IMR-90 (cell line): ENCODE results near the gene TOR1AIP2. TPM values are rescaled to one million over a fixed set of nuclear protein-coding genes. Genes with fewer than 3 reads are reported as not detected.

Source experiments
- ATAC-seq: fragments of 200-7000 bp; cut with Tn5 transposase; 2 replicates; pipeline ENCODE4 v1.9.1; 2020; ENCODE audit warnings: low read depth, mild to moderate bottlenecking, moderate library complexity
- BruUV-seq: library from RNA; stranded (reverse); fragments of 400-500 nt; replicated peaks from 2 replicates; lab custom pipeline; 2021; lab: Mats Ljungman, UMichigan
- CTCF ChIA-PET: fragments of 300-600 bp; formaldehyde crosslinking; extraction: SDS; loops from one replicate; lab custom pipeline; 2021; ENCODE audit warnings: antibody characterized with exemption; lab: Yijun Ruan, JAX
- POLR2A ChIA-PET: fragments of 300-600 bp; sonication (Branson Sonifier 250); formaldehyde crosslinking; loops from one replicate; lab custom pipeline; 2022; ENCODE audit warnings: antibody characterized with exemption; ENCODE audit not compliant: unreplicated experiment; lab: Charles Lee
- DNase-seq: peaks from one replicate; pipeline ENCODE4 v3.0.0; 2013
- H2AFZ ChIP-seq: replicated peaks from 2 replicates; pipeline ENCODE3; 2013; ENCODE audit warnings: low read length, mild to moderate bottlenecking; ENCODE audit not compliant: poor library complexity
- H2AK5ac ChIP-seq: 2 replicates; pipeline ENCODE4 v1.6.1; 2013; ENCODE audit warnings: low read depth, low read length, inconsistent platforms
- H2AK9ac ChIP-seq: replicated peaks from 2 replicates; pipeline ENCODE3; 2013; ENCODE audit warnings: mild to moderate bottlenecking, low read depth, low read length, moderate library complexity; ENCODE audit not compliant: poor library complexity
- H2BK120ac ChIP-seq: 2 replicates; pipeline ENCODE4 v1.6.1; 2013; ENCODE audit warnings: low read depth, low read length, inconsistent platforms
- H2BK15ac ChIP-seq: 3 replicates; pipeline ENCODE4 v1.6.1; 2013; ENCODE audit warnings: low read depth, low read length, inconsistent platforms
- H2BK20ac ChIP-seq: 2 replicates; pipeline ENCODE4 v1.6.1; 2013; ENCODE audit warnings: low read depth, mild to moderate bottlenecking, inconsistent platforms, low read length, moderate library complexity
- H2BK5ac ChIP-seq: 2 replicates; pipeline ENCODE4 v1.6.1; 2013; ENCODE audit warnings: mild to moderate bottlenecking, low read depth, low read length, inconsistent platforms; ENCODE audit not compliant: poor library complexity, severe bottlenecking
- H3K14ac ChIP-seq: replicated peaks from 2 replicates; pipeline ENCODE4 v1.6.1; 2013; ENCODE audit warnings: low read depth, low read length, inconsistent platforms
- H3K18ac ChIP-seq: 2 replicates; pipeline ENCODE4 v1.6.1; 2013; ENCODE audit warnings: low read depth, low read length, control low read depth
- H3K23ac ChIP-seq: 2 replicates; pipeline ENCODE4 v1.6.1; 2013; ENCODE audit warnings: low read depth, low read length, inconsistent platforms
- H3K27ac ChIP-seq: 2 replicates; pipeline ENCODE4 v1.5.1; 2013; ENCODE audit warnings: mild to moderate bottlenecking, control low read depth, low read length; ENCODE audit not compliant: insufficient read depth
- H3K27me3 ChIP-seq: 2 replicates; pipeline ENCODE4 v1.6.1; 2013; ENCODE audit warnings: low read length; ENCODE audit not compliant: control insufficient read depth, insufficient read depth
- H3K36me3 ChIP-seq: 2 replicates; pipeline ENCODE4 v1.6.1; 2013; ENCODE audit warnings: low read length, mixed read lengths; ENCODE audit not compliant: control insufficient read depth, insufficient read depth
- H3K4ac ChIP-seq: 2 replicates; pipeline ENCODE4 v1.6.1; 2013; ENCODE audit warnings: low read depth, low read length, inconsistent platforms
- H3K4me1 ChIP-seq: 2 replicates; pipeline ENCODE4 v1.6.1; 2013; ENCODE audit warnings: low read length, mixed read lengths; ENCODE audit not compliant: control insufficient read depth, insufficient read depth
- H3K4me2 ChIP-seq: 2 replicates; pipeline ENCODE4 v1.6.1; 2013; ENCODE audit warnings: low read depth, mild to moderate bottlenecking, control low read depth, low read length, moderate library complexity
- H3K4me3 ChIP-seq: 2 replicates; pipeline ENCODE4 v1.5.1; 2013; ENCODE audit warnings: low read depth, mild to moderate bottlenecking, control low read depth, low read length, moderate library complexity; ENCODE audit not compliant: insufficient read depth
- H3K56ac ChIP-seq: 2 replicates; pipeline ENCODE4 v1.6.1; 2013; ENCODE audit warnings: low read length, inconsistent platforms; ENCODE audit not compliant: insufficient read depth; ENCODE audit errors: extremely low read depth
- H3K79me1 ChIP-seq, 2 experiments: 2 replicates each; pipeline ENCODE4 v1.6.1; 2013; ENCODE audit warnings: low read length in 2 of 2, inconsistent platforms in 1 of 2, low read depth in 1 of 2
- H3K9ac ChIP-seq: 2 replicates; pipeline ENCODE4 v1.6.1; 2013; ENCODE audit warnings: low read depth, low read length, control low read depth
- H3K9me1 ChIP-seq: 2 replicates; pipeline ENCODE4 v1.6.1; 2013; ENCODE audit warnings: low read length, inconsistent platforms; ENCODE audit not compliant: insufficient read depth
- H3K9me3 ChIP-seq: 2 replicates; pipeline ENCODE4 v1.6.1; 2013; ENCODE audit warnings: low read length; ENCODE audit not compliant: control insufficient read depth, insufficient read depth
- H4K20me1 ChIP-seq: 2 replicates; pipeline ENCODE4 v1.6.1; 2013; ENCODE audit warnings: low read length, inconsistent platforms; ENCODE audit not compliant: insufficient read depth
- H4K5ac ChIP-seq: 2 replicates; pipeline ENCODE4 v1.6.1; 2013; ENCODE audit warnings: mild to moderate bottlenecking, low read depth, low read length, control low read depth
- H4K8ac ChIP-seq, 2 experiments: 2 replicates each; pipeline ENCODE4 v1.6.1; 2013; ENCODE audit warnings: low read depth in 2 of 2, low read length in 2 of 2, control low read depth in 1 of 2, inconsistent platforms in 1 of 2
- H4K91ac ChIP-seq: 2 replicates; pipeline ENCODE4 v1.6.1; 2013; ENCODE audit warnings: low read depth, low read length, inconsistent platforms; ENCODE audit not compliant: insufficient read depth
- BHLHE40 ChIP-seq: fragments of 150-350 bp; IDR thresholded peaks from 2 replicates; pipeline ENCODE4 v1.6.1; 2016; ENCODE audit warnings: mild to moderate bottlenecking, low read depth, low read length
- CEBPB ChIP-seq: IDR thresholded peaks from 2 replicates; pipeline ENCODE4 v1.6.1; 2012; ENCODE audit warnings: low read depth, low read length, improper control_type of control experiment
- CHD1 ChIP-seq: IDR thresholded peaks from 2 replicates; pipeline ENCODE4 v1.6.1; 2012; ENCODE audit warnings: low read depth, low read length, improper control_type of control experiment
- ELK1 ChIP-seq: fragments of 150-350 bp; IDR thresholded peaks from 2 replicates; pipeline ENCODE4 v1.6.1; 2016; ENCODE audit warnings: low read depth, mild to moderate bottlenecking, low read length, moderate library complexity, borderline replicate concordance
- FOS ChIP-seq: fragments of 150-350 bp; IDR thresholded peaks from 2 replicates; pipeline ENCODE4 v1.6.1; 2016; ENCODE audit warnings: low read depth, low read length
- MAFK ChIP-seq: IDR thresholded peaks from 2 replicates; pipeline ENCODE4 v1.6.1; 2012; ENCODE audit warnings: low read depth, low read length, improper control_type of control experiment
- MAZ ChIP-seq: IDR thresholded peaks from 2 replicates; pipeline ENCODE4 v1.6.1; 2012; ENCODE audit warnings: low read depth, mild to moderate bottlenecking, low read length, improper control_type of control experiment, moderate library complexity, borderline replicate concordance
- MXI1 ChIP-seq: IDR thresholded peaks from 2 replicates; pipeline ENCODE4 v1.6.1; 2012; ENCODE audit warnings: low read depth, mild to moderate bottlenecking, low read length, moderate library complexity, borderline replicate concordance
- NFE2L2 ChIP-seq: fragments of 150-350 bp; IDR thresholded peaks from 2 replicates; pipeline ENCODE4 v1.6.1; 2016; ENCODE audit warnings: low read depth, mild to moderate bottlenecking, low read length
- POLR2A ChIP-seq: IDR thresholded peaks from 2 replicates; pipeline ENCODE4 v1.6.1; 2012; ENCODE audit warnings: mild to moderate bottlenecking, low read depth, low read length
- RCOR1 ChIP-seq: IDR thresholded peaks from 2 replicates; pipeline ENCODE4 v1.6.1; 2012; ENCODE audit warnings: mild to moderate bottlenecking, low read length, improper control_type of control experiment; ENCODE audit not compliant: insufficient replicate concordance
- RFX5 ChIP-seq: IDR thresholded peaks from 2 replicates; pipeline ENCODE4 v1.8.0; 2012; ENCODE audit warnings: low read depth, mild to moderate bottlenecking, low read length, moderate library complexity
- SMC3 ChIP-seq: fragments of 150-350 bp; IDR thresholded peaks from 2 replicates; pipeline ENCODE4 v1.6.1; 2016; ENCODE audit warnings: low read depth, mild to moderate bottlenecking, antibody characterized with exemption, low read length, moderate library complexity
- USF2 ChIP-seq: fragments of 150-350 bp; IDR thresholded peaks from 2 replicates; pipeline ENCODE4 v1.6.1; 2017; ENCODE audit warnings: mild to moderate bottlenecking, antibody characterized with exemption, low read length, low read depth
- WGBS, 2 experiments: methylation state at CpG; one replicate each; pipeline versions ENCODE4 v1.1.5 to v1.1.7; 2013; ENCODE audit warnings: missing lambda C conversion rate in 2 of 2; ENCODE audit not compliant: insufficient read length in 1 of 2; ENCODE audit errors: extremely low coverage in 2 of 2; 5-methylcytosine and 5-hydroxymethylcytosine counted together
- dilution Hi-C: fragments of 300-500 bp; cut with HindIII; formaldehyde crosslinking; loops from one replicate; pipeline ENCODE4 v1.14.3; 2018; ENCODE audit warnings: low sequenced_read_pairs; ENCODE audit not compliant: unreplicated experiment
- in situ Hi-C: fragments of 300-500 bp; cut with MboI; formaldehyde crosslinking; loops from 3 replicates; pipeline ENCODE4 v1.14.3; 2019; ENCODE audit warnings: low sequenced_read_pairs, inconsistent platforms, mixed read lengths
- intact Hi-C: fragments of 100-400 bp; cut with micrococcal nuclease; formaldehyde crosslinking; loops from 2 replicates; pipeline ENCODE4 v1.10.0; 2022
- polyA plus RNA-seq, 3 experiments: library from polyadenylated mRNA; depleted of rRNA; stranded (reverse); fragments of >200 nt; gene quantifications; 2 replicates each; pipeline ENCODE4 v1.2.3, GENCODE V29; 2012; ENCODE audit warnings: low replicate concordance in 1 of 3
- total RNA-seq: library from RNA; depleted of rRNA; stranded (reverse); fragments of >200 nt; gene quantifications from 2 replicates; pipeline ENCODE4 v1.2.3, GENCODE V29; 2012
- TF ChIP-seq, protein P1 (sequence below): conservative IDR thresholded peaks from 2 replicates; pipeline ENCODE4 v1.5.1; 2012; ENCODE audit warnings: mild to moderate bottlenecking, low read depth, low read length, improper control_type of control experiment

TOR1AIP2 gene
- total and polyA plus RNA-seq, 2 of the 4 experiments (the other 2 are of a cell fraction): 20.7 to 85.0 TPM

DNA sequence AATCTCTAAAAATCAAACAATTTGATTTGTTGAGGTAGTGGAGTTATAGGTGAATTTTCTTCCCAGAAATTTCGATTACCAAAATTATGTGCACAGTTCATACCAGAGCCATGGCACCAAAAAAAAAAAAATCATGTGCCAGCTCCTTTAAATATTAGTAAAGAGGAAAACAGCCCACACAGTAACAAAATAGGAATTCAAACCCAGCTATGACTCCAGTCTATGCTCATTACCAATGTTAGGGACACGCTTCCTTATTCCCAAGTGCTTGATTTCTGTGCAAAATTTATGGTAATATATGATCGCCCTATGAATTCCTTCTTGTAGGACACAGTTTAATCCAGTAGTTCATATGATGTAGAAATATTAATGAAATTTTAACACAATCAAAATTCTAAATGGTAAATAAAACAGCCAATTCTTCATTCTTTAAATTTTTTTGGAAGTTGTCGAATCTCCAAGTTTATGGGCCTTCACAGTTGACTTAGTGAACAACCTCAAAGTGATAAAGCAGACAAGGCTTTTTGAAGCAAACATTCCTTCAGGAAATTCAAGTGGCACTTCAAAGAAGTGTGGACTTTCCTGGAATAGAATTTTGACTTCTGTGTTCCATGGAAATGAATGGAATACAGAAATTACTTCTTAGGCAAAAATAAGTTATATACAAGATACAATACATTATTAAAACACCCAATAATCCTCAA lies 1.9 kb downstream of the TOR1AIP2 start:
- CTCF ChIA-PET: interaction anchor here (0.5 to 0.7 kb wide), 2 partner anchors 8 to 804 kb away, joined by 3 to 4 read pairs; no protein-coding TSS in a partner anchor
- no peak overlapping the region for H4K91ac ChIP-seq
- TF ChIP-seq BHLHE40 (no peak), RCOR1 (no peak), USF2 (no peak), NFE2L2 (no peak), ELK1 (no peak), SMC3 (no peak), CHD1 (no peak), MAFK (no peak), FOS (no peak), MAZ (no peak), CEBPB (no peak), MXI1 (no peak), POLR2A (no peak), RFX5 (no peak)
- TF ChIP-seq, protein P1, sequence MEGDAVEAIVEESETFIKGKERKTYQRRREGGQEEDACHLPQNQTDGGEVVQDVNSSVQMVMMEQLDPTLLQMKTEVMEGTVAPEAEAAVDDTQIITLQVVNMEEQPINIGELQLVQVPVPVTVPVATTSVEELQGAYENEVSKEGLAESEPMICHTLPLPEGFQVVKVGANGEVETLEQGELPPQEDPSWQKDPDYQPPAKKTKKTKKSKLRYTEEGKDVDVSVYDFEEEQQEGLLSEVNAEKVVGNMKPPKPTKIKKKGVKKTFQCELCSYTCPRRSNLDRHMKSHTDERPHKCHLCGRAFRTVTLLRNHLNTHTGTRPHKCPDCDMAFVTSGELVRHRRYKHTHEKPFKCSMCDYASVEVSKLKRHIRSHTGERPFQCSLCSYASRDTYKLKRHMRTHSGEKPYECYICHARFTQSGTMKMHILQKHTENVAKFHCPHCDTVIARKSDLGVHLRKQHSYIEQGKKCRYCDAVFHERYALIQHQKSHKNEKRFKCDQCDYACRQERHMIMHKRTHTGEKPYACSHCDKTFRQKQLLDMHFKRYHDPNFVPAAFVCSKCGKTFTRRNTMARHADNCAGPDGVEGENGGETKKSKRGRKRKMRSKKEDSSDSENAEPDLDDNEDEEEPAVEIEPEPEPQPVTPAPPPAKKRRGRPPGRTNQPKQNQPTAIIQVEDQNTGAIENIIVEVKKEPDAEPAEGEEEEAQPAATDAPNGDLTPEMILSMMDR: no peak

More for the DNA sequence above, 1.9 kb downstream of the TOR1AIP2 start:
- dilution Hi-C loops (no loop called here), in situ Hi-C loops (loop anchor here (10.0 kb wide), 1 partner anchor 309 kb away; no protein-coding TSS in a partner anchor), intact Hi-C loops (loop anchor here (10.0 kb wide), 1 partner anchor 599 kb away; no protein-coding TSS in a partner anchor)
- Histone ChIP-seq H3K4me1 (no peaks in the 10 kb centered on the region), H3K4me2 (peak overlapping the region; percentile 61), H2AK5ac (no peak overlapping the region), H4K5ac (no peak overlapping the region), H3K9me1 (peaks cover 13% of the 10 kb centered on the region), H2AFZ (no peak overlapping the region), H2BK20ac (no peak overlapping the region), H3K9me3 (no peaks in the 10 kb centered on the region), H2BK15ac (no peak overlapping the region), H2BK5ac (peak overlapping the region; percentile 55), H3K14ac (no peak overlapping the region), H4K20me1 (peaks cover 43% of the 10 kb centered on the region; the same call in 1 of the 2 replicates), H2BK120ac (no peak overlapping the region), H3K18ac (no peak overlapping the region), H3K4ac (peak overlapping the region; percentile 23; the same call in 1 of the 2 replicates), H3K36me3 (peaks cover 16% of the 10 kb centered on the region), H3K27ac (no peak overlapping the region), H3K23ac (no peak overlapping the region), H4K8ac (no peak overlapping the region), H2AK9ac (no peak overlapping the region), H3K56ac (no peak overlapping the region), H3K79me1 (peaks cover 16 to 51% of the 10 kb centered on the region in 2 experiments), H3K4me3 (no peak overlapping the region), H3K9ac (no peak overlapping the region), H3K27me3 (no peaks in the 10 kb centered on the region)
- 100% methylated on average over 1 of the region's 4 CpGs; no CpG with 5 or more reads in 1 of the 2 experiments for WGBS, 2 experiments
- no TSS peak for BruUV-seq
- DNase-seq (no peak), ATAC-seq (no peak)
- POLR2A ChIA-PET: no interaction called here
